ENCODE results near the gene PRMT7.

DNA sequence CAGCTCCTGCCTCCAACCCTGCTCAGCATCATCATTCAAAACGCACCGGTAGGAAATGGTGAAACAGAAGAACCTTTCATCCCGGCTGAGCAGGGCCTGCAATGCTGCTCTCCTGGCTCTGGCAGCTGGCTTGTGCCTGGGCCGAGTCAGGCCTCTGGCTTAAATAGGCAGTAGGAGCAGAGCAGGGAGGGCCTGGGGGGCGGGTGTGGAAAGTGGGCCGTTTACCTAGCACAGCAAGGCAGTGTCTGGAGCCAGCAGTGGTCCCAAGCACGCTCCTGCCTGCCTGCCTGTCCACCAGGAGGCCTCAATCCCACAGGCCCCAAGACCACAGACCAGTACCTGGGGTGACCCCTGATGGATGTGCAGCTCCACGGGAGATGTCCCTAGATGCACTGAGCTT, 78.2 kb downstream of the PRMT7 start:
- TF ChIP-seq, protein P1, sequence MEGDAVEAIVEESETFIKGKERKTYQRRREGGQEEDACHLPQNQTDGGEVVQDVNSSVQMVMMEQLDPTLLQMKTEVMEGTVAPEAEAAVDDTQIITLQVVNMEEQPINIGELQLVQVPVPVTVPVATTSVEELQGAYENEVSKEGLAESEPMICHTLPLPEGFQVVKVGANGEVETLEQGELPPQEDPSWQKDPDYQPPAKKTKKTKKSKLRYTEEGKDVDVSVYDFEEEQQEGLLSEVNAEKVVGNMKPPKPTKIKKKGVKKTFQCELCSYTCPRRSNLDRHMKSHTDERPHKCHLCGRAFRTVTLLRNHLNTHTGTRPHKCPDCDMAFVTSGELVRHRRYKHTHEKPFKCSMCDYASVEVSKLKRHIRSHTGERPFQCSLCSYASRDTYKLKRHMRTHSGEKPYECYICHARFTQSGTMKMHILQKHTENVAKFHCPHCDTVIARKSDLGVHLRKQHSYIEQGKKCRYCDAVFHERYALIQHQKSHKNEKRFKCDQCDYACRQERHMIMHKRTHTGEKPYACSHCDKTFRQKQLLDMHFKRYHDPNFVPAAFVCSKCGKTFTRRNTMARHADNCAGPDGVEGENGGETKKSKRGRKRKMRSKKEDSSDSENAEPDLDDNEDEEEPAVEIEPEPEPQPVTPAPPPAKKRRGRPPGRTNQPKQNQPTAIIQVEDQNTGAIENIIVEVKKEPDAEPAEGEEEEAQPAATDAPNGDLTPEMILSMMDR (conservative IDR thresholded peaks at IDR 0.05; ENCODE audit: low read depth, low read length) = no peak
- TF ChIP-seq EZH2 (IDR thresholded peaks at IDR 0.05; ENCODE audit: low read length, unreplicated experiment) = no peak
